ENCODE results near the gene DOC2B.
A peak's percentile ranks its signal among the peaks of the same experiment; 100 is the strongest.
"Not testable (repeated sequence)": the region's sequence is repeated elsewhere in the genome, so short reads cannot be mapped to it uniquely, and the experiment has no call there.

The DOC2B gene

DNA sequence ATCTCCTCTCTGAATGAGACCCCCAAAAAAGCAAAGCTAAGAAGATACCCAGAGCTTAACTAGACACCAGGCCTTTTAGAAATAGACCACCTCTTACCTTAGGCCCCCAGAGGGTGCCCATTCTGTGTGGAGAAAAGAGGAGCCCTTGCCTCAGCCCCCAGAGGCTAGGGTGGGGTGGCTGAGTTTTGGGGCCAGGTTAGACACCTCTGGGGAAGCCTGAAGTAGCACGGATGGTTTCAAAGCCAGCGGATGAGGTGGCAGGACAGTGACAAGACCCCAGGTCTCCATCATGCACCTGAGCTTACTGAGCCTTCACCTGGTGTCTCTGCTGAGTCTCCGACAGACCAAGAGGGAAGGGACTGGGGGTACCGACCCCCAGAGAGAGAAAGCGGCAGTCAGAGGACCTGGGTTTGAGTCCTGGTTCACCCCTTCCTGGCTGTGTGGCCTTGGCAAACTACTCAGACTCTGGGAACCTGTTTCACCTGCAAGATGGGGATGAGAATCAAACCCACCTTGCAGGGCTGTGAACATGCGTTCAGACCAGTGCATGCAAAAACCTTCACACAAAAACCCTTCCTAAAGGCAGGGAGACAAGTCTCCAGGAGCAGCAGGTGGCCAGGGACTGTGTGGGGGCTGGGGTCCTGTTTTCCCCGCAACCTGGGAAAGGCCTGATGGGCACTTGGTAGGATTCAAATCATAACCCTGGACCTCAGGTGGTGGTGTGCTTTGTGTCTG, 36.3 kb downstream of the DOC2B start:
- no peak overlapping the region for H3K27ac ChIP-seq (ENCODE audit: insufficient read depth in 1 of 2, low read depth in 1 of 2, low read length in 2 of 2, poor library complexity in 1 of 2, severe bottlenecking in 2 of 2)
- POLR2A ChIA-PET = interaction anchor here (0.6 kb wide), 1 partner anchor 463 kb away, joined by 3 read pairs; no protein-coding TSS in a partner anchor
- H3K27me3 ChIP-seq (replicated peaks in 2 of 5; ENCODE audit: control insufficient read depth in 4 of 5, insufficient read depth in 5 of 5, low read length in 4 of 5) = peaks cover 0 to 12% (median 4%) of the 10 kb centered on the region in 5 experiments
- H3K36me3 ChIP-seq (ENCODE audit: control insufficient read depth in 4 of 4, insufficient read depth in 4 of 4, low read length in 3 of 4) = no peaks in the 10 kb centered on the region
- no peak overlapping the region for H3K4me3 ChIP-seq (ENCODE audit: control insufficient read depth in 1 of 7, extremely low read depth in 1 of 7, insufficient read depth in 4 of 7, low read depth in 2 of 7, low read length in 6 of 7)
- CTCF ChIA-PET = interaction anchor here (0.9 to 2.2 kb wide), 8 partner anchors 20 to 834 kb away, joined by 3 to 6 read pairs (median 3); partner anchors contain the start of gene NXN
- peaks cover 0 to 2% (median under 1%) of the 10 kb centered on the region in 4 experiments for H3K4me1 ChIP-seq (ENCODE audit: control extremely low read depth in 1 of 4, control insufficient read depth in 4 of 4, insufficient read depth in 4 of 4, low read length in 3 of 4)
- DNase-seq = no peak
- 80% methylated on average over 6 of the region's 7 CpGs for WGBS (ENCODE audit: insufficient coverage)
- peaks cover 0 to 3% (median 0%) of the 10 kb centered on the region in 5 experiments for H3K9me3 ChIP-seq (ENCODE audit: control extremely low read depth in 1 of 5, control insufficient read depth in 4 of 5, insufficient read depth in 2 of 5, low read depth in 1 of 5, low read length in 4 of 5)

- H3K4me1 ChIP-seq (ENCODE audit: control extremely low read depth in 1 of 4, control insufficient read depth in 4 of 4, insufficient read depth in 4 of 4, low read length in 3 of 4) = peaks cover 0 to 2% (median under 1%) of the 10 kb centered on the region in 4 experiments
- H3K9me3 ChIP-seq (ENCODE audit: control extremely low read depth in 1 of 5, control insufficient read depth in 4 of 5, insufficient read depth in 2 of 5, low read depth in 1 of 5, low read length in 4 of 5) = peaks cover 0 to 3% (median 0%) of the 10 kb centered on the region in 5 experiments
- ChIA-PET POLR2A (no interaction called here), CTCF (interaction anchor here (1.0 to 2.2 kb wide), 5 partner anchors 22 to 255 kb away, joined by 3 to 6 read pairs (median 3); no protein-coding TSS in a partner anchor)
- no peak overlapping the region for H3K27ac ChIP-seq (ENCODE audit: insufficient read depth in 1 of 2, low read depth in 1 of 2, low read length in 2 of 2, poor library complexity in 1 of 2, severe bottlenecking in 2 of 2)
- 6% methylated on average over 30 of the region's 44 CpGs for WGBS (ENCODE audit: insufficient coverage)
- H3K27me3 ChIP-seq (replicated peaks in 2 of 5; ENCODE audit: control insufficient read depth in 4 of 5, insufficient read depth in 5 of 5, low read length in 4 of 5) = peaks cover 0 to 12% (median 4%) of the 10 kb centered on the region in 5 experiments
- H3K4me3 ChIP-seq (ENCODE audit: control insufficient read depth in 1 of 7, extremely low read depth in 1 of 7, insufficient read depth in 4 of 7, low read depth in 2 of 7, low read length in 6 of 7) = no peak overlapping the region
- peak; percentile 65 to 78 (median 74) for DNase-seq
- no peaks in the 10 kb centered on the region for H3K36me3 ChIP-seq (ENCODE audit: control insufficient read depth in 4 of 4, insufficient read depth in 4 of 4, low read length in 3 of 4)
Observed at GRCh38 chr17:143785-144281, 37.6 kb downstream of the DOC2B start.

DNA sequence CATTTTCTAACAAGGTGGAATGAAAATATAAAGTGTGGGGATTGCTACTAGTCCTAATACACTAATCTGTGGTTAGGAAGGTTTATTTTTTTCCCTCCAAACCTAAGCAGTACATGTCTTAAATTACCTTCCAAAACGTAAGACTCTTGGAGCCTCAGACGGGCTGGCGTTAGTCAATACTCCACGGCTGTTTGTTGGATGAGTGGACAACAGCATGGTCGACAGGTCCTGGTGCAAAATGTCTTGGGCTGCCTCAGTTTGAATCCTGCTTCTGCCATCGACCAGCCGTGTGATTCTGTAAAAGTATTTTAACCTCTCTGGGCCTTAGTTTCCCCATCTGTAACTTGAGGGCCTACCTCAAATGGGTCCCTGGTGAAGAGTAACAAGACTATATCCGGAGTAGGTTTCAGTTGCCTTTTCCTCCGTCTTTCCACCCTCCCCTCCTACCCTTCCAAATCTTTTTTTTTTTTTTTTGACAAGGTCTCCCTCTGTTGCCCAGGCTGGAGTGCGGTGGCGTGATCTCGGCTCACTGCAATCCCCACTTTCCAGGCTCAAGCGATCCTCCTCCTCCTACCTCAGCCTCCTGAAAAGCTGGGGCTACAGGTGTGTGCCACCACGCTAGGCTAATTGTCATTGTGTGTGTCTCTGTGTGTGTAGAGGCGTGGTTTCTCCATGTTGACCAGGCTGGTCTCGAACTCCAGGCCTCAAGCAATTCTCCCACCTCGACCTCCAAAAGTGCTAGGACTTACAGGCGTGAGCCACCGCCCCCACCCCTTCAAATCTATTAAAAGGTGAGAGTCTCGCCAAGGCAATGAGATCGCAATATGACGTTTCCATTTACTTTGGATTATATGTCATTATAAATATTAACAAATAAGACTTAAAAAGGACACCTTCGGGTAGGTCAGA, 38.3 kb downstream of the DOC2B start:
- WGBS (ENCODE audit: insufficient coverage) = 94% methylated on average over 8 of the region's 23 CpGs

DNA sequence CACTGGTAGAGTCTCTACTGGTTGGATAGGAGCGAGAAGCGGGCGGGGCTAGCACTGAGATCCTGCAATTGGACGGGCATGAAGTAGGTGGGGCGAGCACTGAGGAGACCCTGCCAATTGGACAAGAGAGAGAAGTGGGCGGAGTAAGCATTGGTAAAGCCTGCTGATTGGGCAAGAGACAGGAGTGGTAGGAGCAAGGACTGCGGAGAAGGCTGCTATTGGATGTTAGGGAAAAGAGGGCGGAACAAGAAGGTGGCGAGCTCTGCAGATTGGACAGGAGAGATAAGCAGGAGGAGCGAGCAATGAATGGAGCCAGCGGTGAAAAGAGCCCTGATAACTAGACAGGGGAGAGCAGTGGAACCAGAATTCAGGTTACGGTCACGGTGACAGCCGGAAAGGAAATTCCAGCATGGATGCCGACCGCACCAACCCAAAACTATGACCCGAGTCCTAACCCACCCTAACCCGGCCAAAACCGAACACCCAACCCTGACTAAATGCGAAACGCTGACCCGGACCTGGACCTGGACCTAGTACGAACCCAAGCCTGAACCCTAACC, 39.3 kb downstream of the DOC2B start:
- WGBS (ENCODE audit: insufficient coverage) = 92% methylated on average over 15 of the region's 23 CpGs
- POLR2A ChIA-PET = no interaction called here

More for the DNA sequence above, 38.3 kb downstream of the DOC2B start:
- peaks cover 0 to 12% (median 4%) of the 10 kb centered on the region in 5 experiments for H3K27me3 ChIP-seq (replicated peaks in 2 of 5; ENCODE audit: control insufficient read depth in 4 of 5, insufficient read depth in 5 of 5, low read length in 4 of 5)
- H3K9me3 ChIP-seq (ENCODE audit: control extremely low read depth in 1 of 5, control insufficient read depth in 4 of 5, insufficient read depth in 2 of 5, low read depth in 1 of 5, low read length in 4 of 5) = peaks cover 0 to 3% (median 0%) of the 10 kb centered on the region in 5 experiments
- no peak for DNase-seq
- no peak overlapping the region for H3K4me3 ChIP-seq (ENCODE audit: control insufficient read depth in 1 of 7, extremely low read depth in 1 of 7, insufficient read depth in 4 of 7, low read depth in 2 of 7, low read length in 6 of 7)
- no peaks in the 10 kb centered on the region for H3K36me3 ChIP-seq (ENCODE audit: control insufficient read depth in 4 of 4, insufficient read depth in 4 of 4, low read length in 3 of 4)
- peaks cover 0 to 2% (median under 1%) of the 10 kb centered on the region in 4 experiments for H3K4me1 ChIP-seq (ENCODE audit: control extremely low read depth in 1 of 4, control insufficient read depth in 4 of 4, insufficient read depth in 4 of 4, low read length in 3 of 4)
- H3K27ac ChIP-seq (ENCODE audit: insufficient read depth in 1 of 2, low read depth in 1 of 2, low read length in 2 of 2, poor library complexity in 1 of 2, severe bottlenecking in 2 of 2) = no peak overlapping the region
- CTCF ChIA-PET = interaction anchor here (1.5 kb wide), 1 partner anchor 27 kb away, joined by 3 read pairs; no protein-coding TSS in a partner anchor
- POLR2A ChIA-PET = no interaction called here

GRCh38 chr17:139401-140205, 41.8 kb downstream of the DOC2B start:
- H3K27me3 ChIP-seq (replicated peaks in 2 of 5; ENCODE audit: control insufficient read depth in 4 of 5, insufficient read depth in 5 of 5, low read length in 4 of 5) = peaks cover 0 to 12% (median 4%) of the 10 kb centered on the region in 5 experiments
- POLR2A ChIA-PET; H3K36me3 ChIP-seq (ENCODE audit: control insufficient read depth in 4 of 4, insufficient read depth in 4 of 4, low read length in 3 of 4); H3K27ac ChIP-seq (ENCODE audit: insufficient read depth in 1 of 2, low read depth in 1 of 2, low read length in 2 of 2, poor library complexity in 1 of 2, severe bottlenecking in 2 of 2); H3K4me1 ChIP-seq (ENCODE audit: control extremely low read depth in 1 of 4, control insufficient read depth in 4 of 4, insufficient read depth in 4 of 4, low read length in 3 of 4); H3K9me3 ChIP-seq (ENCODE audit: control extremely low read depth in 1 of 5, control insufficient read depth in 4 of 5, insufficient read depth in 2 of 5, low read depth in 1 of 5, low read length in 4 of 5); H3K4me3 ChIP-seq (ENCODE audit: control insufficient read depth in 1 of 7, extremely low read depth in 1 of 7, insufficient read depth in 4 of 7, low read depth in 2 of 7, low read length in 6 of 7); DNase-seq; CTCF ChIA-PET: not testable (repeated sequence)
- WGBS (ENCODE audit: insufficient coverage) = no CpG with 5 or more reads among the region's 22 CpGs

More for the DNA sequence above, 39.3 kb downstream of the DOC2B start:
- H3K4me1 ChIP-seq (ENCODE audit: control extremely low read depth in 1 of 4, control insufficient read depth in 4 of 4, insufficient read depth in 4 of 4, low read length in 3 of 4) = peaks cover 0 to 2% (median under 1%) of the 10 kb centered on the region in 4 experiments
- peaks cover 0 to 12% (median 4%) of the 10 kb centered on the region in 5 experiments for H3K27me3 ChIP-seq (replicated peaks in 2 of 5; ENCODE audit: control insufficient read depth in 4 of 5, insufficient read depth in 5 of 5, low read length in 4 of 5)
- no peaks in the 10 kb centered on the region for H3K36me3 ChIP-seq (ENCODE audit: control insufficient read depth in 4 of 4, insufficient read depth in 4 of 4, low read length in 3 of 4)
- no peak overlapping the region for H3K4me3 ChIP-seq (ENCODE audit: control insufficient read depth in 1 of 7, extremely low read depth in 1 of 7, insufficient read depth in 4 of 7, low read depth in 2 of 7, low read length in 6 of 7)
- H3K27ac ChIP-seq (ENCODE audit: insufficient read depth in 1 of 2, low read depth in 1 of 2, low read length in 2 of 2, poor library complexity in 1 of 2, severe bottlenecking in 2 of 2) = no peak overlapping the region
- DNase-seq = peak; percentile 78 to 86 (median 79)
- CTCF ChIA-PET = no interaction called here
- peaks cover 0 to 3% (median 0%) of the 10 kb centered on the region in 5 experiments for H3K9me3 ChIP-seq (ENCODE audit: control extremely low read depth in 1 of 5, control insufficient read depth in 4 of 5, insufficient read depth in 2 of 5, low read depth in 1 of 5, low read length in 4 of 5)

DNA sequence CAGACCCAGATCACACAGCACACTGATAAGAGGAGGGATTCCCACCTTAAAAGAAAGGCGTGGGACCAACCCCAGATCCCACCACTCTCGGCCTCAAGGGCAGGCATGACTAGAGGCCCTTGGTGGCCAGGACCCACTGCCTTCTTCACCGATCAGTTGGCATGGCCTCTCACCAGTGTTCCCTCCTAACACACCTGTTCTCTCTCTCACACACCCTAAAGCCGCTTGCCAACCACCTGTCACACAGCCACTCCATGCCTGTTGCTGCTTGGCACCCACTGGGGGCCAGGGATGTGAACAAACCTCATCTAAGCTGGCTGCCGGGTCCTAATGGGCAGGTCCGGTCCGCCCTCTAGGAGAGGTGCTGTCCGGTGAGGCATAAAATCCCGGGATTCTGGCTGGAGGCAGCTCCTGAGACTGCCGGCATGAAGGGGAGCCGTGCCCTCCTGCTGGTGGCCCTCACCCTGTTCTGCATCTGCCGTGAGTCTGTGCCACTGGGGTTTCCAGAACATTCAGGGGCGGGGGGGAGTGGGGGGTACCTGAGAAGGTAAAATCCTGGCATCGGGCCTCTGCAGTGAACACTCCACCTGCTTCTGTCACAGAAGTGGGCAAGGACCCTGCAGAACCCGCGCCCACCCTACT, 44.2 kb downstream of the DOC2B start, which contains the start of gene SCGB1C2:
TSS of gene SCGB1C2 (plus strand) at position 404 of the 642 bp plus-strand sequence. CDS start at position 426, 22 bp downstream.
- H3K27me3 ChIP-seq (replicated peaks in 2 of 5; ENCODE audit: control insufficient read depth in 4 of 5, insufficient read depth in 5 of 5, low read length in 4 of 5); CTCF ChIA-PET; H3K36me3 ChIP-seq (ENCODE audit: control insufficient read depth in 4 of 4, insufficient read depth in 4 of 4, low read length in 3 of 4); H3K27ac ChIP-seq (ENCODE audit: insufficient read depth in 1 of 2, low read depth in 1 of 2, low read length in 2 of 2, poor library complexity in 1 of 2, severe bottlenecking in 2 of 2); H3K4me3 ChIP-seq (ENCODE audit: control insufficient read depth in 1 of 7, extremely low read depth in 1 of 7, insufficient read depth in 4 of 7, low read depth in 2 of 7, low read length in 6 of 7); DNase-seq; POLR2A ChIA-PET; H3K9me3 ChIP-seq (ENCODE audit: control extremely low read depth in 1 of 5, control insufficient read depth in 4 of 5, insufficient read depth in 2 of 5, low read depth in 1 of 5, low read length in 4 of 5); H3K4me1 ChIP-seq (ENCODE audit: control extremely low read depth in 1 of 4, control insufficient read depth in 4 of 4, insufficient read depth in 4 of 4, low read length in 3 of 4): not testable (repeated sequence)
- 100% methylated on average over 1 of the region's 16 CpGs for WGBS (ENCODE audit: insufficient coverage)
